GM19395 (cell line): Measurements from ENCODE around the gene INF2.
"Not testable (repeated sequence)": the region's sequence is repeated elsewhere in the genome, so short reads cannot be mapped to it uniquely, and the experiment has no call there.

Source experiments
- ATAC-seq: cut with Tn5 transposase; IDR thresholded peaks from one replicate; pipeline ENCODE4 v1.9.1; 2021; ENCODE audit warnings: mild to moderate bottlenecking, moderate library complexity; ENCODE audit not compliant: unreplicated experiment

INF2 gene

DNA sequence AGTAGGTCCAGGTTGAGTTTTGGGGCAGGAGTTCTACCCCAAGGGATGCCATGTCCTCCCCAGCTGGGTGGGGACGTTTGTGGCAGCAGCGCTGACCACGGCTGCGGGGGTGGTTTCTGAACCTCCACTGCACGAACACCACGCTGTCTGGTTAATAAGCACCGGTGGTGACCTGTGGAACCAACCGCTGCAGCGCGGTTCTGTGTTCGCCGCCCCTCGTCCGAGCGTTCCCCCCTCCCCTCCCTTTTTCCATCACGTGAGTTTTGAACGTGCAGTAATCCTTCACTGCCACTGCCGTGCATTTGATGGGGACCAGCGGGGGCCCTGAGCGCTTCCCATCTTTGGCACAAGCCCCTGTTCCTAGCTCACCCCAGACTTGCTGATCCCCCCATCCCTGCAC lies 28.2 kb downstream of the INF2 start:
- no peak for ATAC-seq

DNA sequence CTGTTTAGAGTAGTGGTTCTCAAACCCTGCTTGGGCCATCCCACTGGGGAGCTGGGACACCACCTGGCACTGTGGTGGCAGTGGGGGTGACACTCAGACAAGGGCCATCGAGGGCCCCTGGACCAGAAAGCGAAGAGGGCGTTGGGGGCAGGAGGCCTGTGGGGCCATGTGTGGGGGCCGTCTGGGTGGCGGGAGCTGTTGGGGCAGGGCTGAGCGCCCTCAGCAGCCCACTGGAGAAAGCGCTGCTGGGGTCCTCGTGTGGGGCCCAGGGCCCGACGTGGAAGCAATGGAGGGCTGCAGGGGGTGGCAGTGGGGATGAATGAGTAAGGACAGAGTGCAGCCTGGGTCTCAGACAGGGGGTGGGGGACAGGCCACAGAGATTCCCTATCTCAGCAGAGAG lies 28.7 kb downstream of the INF2 start:
- ATAC-seq = no peak

DNA sequence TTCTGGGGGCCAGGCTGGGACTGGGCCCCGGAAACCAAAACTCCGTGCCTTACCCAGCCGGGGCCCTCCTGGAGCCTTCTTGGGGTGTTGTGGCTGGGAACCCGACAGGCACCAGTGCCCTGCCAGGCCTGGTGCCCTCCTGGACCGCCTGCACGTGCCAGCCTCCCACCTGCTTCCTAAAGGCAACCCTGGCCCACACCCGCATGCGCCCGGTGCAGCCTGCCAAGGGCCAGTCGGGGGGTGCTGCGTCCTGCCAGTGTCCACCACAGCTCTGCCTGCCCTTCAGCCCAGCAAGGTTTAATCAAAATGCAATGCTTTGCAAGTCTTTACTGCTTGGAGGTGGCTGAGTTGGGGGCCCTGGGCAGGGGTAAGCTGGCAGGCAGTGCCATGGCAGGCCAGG lies 29.5 kb downstream of the INF2 start:
- no peak for ATAC-seq

DNA sequence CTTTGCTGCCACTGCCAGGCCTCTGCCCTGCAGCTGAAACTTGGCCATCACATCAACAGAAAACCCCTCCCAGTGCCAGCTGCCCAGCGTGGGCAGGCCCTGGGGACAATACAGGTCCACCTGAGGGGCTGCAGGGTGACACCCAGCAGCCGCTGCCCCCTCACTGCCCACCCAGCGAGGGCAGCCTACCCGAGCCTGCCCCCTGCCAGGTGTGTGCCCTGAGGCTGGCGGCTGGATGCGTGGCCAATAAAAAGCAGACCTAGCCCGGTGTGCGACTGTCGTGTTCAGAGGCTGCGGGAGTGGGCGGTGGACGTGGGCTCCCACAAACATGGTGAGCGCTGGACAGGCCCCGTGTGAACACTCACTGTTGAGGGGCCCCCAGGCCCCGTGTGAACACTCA lies 29.9 kb downstream of the INF2 start:
- ATAC-seq = no peak

DNA sequence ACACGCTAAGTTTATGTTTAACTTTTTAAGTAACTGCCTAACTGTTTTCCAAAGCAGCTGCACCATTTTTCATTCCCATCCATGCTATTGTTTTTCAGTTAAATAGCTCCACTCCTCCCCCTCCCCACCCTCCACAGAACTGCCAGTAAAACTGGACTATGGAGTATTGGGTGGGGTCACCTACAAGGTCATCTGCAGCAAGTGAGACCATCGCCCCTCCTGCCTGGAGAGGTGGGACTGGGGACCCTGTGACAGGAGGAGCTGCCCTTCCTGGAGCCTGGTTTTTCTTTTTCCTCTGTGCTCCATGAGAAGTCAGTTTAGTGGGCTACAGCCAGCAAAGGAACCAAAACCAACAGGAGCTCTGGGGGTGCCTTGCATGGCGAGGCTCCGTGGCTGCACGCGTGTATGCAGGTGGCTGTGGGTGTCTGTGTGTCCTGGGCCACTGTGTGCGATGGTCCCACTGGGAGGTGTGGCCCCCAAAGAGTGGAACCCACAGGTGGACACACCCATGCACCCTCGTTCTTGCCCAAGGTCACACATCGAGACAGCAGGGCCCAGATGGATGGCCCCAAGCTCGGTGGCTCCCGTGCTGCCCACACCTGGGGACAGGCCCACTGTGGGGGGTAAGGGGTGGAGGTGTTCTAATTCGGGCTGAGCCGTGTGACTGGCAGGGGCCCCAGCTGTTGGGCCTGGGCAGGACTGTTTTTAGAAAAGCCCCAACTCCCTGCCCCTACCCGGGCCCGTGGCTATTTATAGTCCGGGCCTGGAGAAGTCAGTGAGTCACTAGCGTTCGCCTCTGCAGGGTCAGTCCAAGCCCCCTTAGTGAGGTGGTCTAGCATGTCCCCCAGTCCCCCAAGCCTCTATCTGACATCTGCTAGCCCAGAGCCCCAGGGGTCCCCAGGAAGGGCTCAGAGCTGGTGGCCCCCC lies 32.4 kb downstream of the INF2 start:
- no peak for ATAC-seq

DNA sequence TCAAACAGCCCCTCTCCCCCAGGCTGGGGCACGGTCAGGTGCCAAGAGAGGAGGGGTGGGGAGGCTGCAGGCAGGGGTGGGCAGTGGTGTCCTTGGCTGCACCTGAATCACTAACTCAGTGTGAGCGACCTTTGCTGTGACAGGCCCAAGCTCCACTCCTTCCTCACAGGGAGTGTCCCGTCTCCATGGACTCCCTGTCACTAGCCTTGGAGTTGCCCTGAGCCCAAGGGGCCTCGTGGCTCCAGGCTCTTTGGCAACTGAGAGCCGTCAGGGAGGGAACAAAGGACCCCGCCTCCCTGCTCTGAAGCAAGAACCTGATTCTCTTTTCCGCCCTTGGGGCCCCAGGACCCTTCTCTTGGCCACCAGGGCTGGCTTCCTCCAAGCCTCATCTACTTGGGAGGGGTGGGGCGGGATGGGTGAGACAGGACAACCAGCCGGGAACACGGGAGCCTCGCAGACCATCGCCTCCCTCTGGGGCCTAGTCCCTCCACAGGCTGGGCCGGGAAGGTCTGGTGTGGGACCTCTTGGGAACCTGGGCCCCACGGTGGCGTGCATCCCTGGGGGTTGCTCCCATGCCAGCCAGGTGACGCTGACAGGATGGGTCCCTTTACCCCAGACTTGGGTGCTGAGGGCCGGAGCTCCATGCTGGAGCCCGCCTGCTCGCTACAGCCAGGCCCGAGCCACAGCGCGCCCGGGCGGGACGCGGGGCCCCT lies 33.7 kb downstream of the INF2 start:
- no peak for ATAC-seq

DNA sequence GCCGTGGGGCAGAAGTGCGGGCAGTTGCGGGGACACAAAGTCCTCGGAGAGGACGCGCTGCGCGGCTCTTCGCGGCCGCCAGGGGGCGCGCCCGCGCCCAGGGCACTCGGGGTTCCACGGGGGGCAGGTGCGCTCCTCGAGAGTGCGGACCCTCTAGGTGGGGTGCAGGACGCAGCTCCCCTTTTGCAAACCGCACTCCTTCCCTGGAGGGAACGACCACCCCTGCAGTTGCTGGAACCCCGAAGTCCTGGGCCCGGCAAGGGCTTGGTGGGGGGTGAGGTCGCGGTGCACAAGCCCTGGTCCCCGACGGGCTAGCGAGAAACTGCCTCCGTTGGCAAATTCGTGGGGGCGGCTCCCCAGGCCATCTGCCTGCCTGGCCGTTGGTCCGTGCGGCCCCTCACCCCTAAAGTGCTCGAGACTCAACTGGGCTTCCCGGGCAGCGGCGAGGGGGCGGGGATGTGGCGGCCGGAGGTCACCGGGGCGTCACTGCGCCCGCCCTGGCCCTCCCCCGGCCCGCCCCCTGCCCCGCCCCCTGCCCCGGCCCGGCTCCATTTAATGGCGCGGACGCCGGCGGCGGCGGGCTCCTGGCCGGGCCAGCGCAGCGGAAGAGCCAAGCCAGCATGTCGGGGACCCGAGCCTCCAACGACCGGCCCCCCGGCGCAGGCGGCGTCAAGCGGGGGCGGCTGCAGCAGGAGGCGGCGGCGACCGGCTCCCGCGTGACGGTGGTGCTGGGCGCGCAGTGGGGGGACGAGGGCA lies 34.4 kb downstream of the INF2 start, which contains the start of gene ADSS1:
TSS of gene ADSS1 (plus strand) at position 579 of the 756 bp plus-strand sequence. CDS start at position 621, 42 bp downstream.
- peak; percentile 69 for ATAC-seq

DNA sequence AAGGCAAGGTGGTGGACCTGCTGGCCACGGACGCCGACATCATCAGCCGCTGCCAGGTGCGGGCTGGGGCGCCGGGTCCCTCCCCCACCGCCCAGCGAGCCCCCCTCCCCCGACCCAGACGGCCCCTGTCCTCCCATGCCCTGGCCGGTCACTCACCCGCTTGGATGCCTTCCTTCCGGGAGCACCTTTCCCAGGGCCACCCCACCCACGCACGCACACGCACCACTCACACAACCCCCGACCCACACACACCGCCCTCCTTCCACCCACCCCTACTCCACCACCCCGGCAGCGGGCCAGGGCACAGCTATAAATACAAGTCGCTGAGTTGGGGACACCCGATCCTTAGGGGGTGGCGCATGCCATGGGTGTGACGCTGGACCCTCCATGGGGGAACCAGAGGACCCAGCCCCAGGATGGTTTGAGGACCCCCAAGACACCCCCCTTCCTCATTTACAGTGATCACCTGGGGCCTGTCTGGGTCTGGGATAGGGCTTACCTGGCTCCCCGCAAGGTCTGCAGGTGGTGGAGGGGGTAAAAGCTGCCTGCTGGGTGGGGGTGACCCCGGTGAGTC lies 35.1 kb downstream of the INF2 start:
- ATAC-seq = no peak

DNA sequence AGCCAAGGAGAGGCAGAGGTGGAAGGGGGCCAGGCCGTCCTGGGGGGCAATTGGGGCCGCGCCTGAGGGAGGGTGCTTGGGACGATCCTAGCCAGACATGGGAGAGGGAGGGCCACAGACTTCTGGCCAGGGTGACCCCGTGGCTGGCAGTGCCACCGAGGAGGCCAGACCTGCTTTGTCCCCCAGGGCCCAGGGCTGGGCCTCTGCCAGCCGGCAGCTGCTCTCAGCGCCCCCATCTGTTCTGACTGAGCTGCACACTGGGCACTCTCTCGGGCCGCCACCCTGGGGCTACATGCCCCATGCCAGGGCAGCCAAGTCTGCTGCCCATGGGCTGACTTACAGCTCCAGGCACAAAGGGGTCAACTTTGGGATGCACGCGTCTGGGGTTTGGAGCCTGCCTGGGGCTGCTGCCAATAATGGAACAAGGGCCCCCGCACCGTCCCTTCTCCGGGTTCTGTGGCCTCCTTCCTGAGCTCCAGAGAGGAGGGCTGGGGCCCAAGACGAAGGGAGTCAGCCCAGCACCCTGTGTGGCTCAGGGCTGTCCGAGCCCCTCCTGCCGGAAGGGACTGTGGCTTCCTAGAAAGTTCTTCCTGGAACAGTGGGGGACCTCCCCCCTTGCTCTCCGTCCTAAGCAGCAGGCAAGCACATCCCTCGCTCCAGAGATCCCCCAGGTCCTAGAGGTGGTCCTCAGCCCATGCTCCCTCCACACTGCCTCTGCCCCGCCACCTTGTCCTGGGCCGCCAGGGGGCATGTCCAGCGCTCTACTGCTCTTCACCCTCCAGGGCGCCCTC lies 35.8 kb downstream of the INF2 start:
- no peak for ATAC-seq

DNA sequence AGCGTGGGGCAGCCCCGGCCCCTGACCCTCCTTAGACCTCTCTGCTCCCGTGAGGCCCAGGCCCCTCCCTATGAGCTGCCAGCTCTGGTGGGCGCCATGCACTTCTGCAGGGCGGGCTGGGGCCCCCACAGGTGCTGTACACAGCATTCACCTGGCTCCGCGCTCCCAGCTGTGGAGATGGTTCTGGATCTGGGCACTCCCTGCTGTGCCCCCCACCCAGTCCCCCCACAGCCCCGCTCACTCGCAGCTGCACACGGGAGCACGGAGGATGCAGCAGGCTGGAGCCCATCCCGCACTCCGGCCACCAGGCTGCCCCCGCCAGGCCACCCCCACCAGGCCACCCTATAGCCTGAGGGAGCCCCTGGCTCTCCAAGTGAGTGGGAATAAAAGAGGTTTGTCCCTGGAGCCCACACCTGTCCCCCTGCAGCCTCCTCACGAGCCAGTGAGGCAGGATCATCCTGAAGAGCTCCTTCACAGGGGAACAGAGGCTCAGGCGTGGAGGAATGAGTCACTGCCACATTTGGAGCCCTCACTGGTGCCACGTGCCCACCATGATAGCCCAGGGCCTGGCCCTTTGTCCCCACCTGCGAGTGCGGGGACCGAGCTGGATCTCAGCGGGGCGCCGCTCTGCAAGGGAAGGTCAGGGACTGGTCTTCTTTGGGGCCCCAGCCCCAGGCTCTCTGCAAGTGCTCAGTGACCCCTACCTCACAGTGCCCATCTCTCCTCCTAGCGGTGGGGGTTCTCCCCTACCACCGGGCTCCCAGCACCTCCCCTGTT lies 36.5 kb downstream of the INF2 start:
- ATAC-seq = no peak

DNA sequence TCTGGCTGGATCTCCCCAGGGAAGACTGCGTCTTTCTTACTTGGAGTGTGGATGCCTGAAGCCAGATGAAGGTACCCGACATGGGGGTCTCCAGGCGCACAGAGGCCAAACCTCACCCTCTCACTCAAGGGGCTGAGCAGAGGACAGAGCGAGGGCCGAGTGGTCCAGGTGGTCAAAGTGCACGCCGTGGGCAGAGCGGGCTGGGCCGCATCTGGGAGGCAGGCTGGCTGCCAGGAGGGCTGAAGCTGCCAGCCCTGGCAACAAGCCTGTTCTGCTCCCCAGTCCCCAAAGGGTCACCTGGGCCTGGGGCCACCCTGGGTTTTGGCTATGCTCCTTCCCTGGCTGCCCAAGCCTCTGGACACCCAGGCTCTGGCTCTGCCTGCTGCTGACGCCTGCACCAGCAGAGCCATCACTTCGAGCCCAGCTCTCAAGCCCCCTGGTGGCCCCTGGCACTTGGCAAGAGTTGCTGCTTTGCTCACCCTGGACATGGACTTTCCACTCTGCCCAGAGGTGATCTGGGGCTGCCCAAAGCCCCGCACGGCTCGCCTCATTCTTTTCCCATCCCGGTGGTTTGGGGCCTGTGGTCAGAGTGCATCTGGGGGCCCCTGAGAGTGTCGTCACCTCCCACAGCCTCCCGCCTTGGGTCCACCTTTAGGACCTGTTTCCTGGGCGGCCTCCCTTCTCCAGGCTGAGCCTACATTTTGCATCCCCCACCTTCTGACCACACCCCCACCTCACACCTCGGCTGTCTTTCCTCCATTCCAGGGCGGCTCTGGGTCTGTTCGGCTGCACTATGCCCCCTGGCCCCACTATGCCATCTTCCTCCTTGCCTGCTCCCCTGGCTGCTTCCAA lies 37.4 kb downstream of the INF2 start:
- ATAC-seq = no peak

DNA sequence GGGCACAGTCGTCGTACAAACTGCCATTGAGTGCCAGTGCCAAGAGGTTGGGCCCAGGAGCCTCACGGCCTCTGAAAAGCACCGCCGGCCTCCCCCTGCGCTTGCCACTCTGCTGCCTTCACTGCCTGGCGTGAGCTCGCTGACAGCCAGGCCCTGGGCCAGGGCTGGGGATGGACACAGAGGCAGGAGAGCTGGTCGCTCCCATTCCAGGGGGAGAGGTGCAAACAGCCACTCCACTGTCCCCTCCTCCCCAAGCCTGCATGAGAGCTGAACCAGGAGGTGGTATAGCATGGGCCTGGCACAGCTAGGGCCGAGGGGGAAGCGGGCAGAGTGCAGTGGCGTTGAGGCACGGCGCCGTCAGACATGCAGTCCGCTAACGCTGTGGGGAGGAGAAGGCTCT lies 39.2 kb downstream of the INF2 start:
- ATAC-seq = no peak

DNA sequence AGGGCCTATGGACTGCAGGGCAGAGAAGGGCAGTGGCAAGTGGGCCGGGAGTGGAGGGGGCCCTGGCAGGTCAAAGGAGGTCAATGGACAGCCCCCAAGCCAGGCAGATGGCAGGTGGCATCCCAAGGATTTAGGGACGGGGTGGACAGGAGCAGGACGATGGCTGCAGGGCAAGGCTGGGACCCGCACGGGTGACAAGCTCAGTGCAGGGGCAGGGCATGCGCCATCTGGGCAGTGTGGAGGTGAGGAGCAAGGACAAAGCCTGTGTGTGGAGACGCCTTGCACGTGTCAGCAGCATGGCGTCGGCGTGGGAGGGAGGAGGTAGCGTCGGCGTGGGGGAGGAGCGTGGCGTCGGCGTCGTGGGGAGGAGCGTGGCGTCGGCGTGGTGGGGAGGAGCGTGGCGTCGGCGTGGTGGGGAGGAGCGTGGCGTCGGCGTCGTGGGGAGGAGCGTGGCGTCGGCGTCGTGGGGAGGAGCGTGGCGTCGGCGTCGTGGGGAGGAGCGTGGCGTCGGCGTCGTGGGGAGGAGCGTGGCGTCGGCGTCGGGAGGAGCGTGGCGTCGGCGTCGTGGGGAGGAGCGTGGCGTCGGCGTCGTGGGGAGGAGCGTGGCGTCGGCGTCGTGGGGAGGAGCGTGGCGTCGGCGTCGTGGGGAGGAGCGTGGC lies 39.9 kb downstream of the INF2 start:
- ATAC-seq = not testable (repeated sequence)

DNA sequence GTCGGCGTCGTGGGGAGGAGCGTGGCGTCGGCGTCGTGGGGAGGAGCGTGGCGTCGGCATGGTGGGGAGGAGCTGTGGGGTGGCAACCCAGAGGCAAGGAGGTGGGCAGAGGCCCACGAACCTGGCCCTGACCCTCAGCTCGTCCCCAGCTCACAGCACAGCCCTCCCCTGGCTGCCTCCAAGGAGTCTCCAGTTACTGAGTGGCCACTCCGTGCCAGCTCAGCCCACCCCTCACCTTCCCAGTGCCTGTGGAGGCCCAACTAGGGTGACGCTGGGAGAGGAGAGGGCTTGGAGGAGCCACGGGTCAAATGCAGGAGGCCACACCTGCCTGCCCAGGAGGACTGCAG lies 40.4 kb downstream of the INF2 start:
- no peak for ATAC-seq

DNA sequence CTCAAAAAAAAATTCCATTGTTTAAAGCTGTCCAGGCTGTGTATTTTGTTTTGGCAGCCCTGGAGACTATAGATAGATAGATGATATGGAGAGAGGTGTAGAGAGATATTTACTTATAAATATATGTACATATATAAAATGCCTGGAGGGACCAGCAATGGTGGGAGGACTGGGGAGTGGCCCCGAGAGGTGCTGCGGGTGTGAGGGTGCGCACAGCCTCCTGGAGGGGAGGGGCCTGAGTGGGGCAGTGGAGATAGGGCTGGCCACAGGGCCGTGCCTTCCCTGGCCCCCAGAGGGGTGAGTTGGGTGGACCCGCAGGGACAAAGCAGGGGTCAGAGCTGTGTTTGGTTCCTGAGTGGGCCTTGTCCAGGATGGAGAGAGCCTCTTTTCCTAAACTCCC lies 41.1 kb downstream of the INF2 start:
- no peak for ATAC-seq

DNA sequence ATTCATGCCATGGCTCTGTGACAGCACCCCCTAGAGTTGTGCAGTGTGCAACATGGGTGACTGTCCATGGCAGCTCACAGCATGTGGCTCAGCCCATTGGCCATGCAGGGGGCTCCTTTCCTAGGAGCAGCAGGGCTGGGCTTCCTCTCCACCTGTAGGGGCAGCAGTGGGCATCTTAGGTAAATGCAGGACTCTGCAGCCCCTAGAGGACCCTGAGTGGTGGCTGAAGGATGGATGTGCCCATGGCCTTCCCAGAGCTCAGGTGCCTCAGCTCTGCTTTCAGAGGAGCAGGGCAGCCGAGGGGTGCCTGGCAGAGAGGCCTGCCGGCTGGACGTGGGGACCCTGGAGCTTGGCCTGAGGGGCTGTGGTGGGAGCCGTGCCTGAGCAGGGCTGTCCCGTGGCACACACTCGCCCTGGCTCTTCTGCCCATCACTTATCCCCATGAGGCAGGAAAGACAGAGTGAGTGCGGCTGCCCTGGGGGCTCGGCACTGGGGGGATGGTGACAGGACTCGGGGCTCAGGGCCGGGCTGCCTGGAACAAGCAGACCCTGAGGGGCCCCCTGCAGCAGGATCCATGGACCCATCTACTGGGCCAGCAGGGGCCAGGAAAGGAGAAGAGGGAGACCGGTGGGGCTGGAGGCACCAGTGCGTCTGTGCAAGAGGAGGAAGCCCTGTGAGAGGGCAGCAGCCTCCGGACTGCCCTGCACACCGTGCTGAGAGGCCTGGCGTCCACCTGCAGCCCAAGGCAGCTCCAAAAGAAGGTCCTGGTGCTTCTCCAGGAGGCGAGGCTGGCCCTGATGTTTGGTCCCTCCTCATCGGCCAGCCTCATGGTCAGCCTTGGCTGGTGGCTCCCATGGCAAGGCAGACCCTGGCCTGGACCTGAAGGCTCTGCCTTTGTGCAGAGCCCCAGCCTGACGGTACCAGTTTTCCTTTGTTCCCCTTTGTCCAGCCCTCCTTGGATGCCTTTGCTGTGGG lies 42.2 kb downstream of the INF2 start:
- no peak for ATAC-seq

DNA sequence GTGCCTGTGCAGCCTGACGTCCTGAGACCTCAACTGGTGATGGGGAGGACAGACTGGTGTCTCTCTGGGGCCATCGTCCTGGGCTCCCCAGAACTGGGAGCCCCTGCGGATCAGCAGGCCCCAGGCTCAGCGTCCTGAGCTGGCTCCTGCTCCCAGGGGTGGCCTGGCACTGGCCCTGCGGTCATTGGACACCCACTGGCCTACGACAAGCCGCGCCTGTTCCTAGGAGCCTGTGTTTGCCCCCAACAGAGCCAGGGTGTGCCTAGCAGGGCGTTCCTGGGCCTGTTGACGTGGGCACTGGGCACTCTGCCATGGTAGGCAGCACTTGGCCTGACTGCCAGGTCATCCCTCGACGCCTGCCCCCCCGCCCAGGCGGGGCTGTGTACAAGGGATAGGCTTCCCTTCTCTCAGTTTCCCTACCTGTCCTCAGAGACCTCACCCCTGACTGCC lies 43.0 kb downstream of the INF2 start:
- no peak for ATAC-seq
